HG02678 (cell line): Measurements from ENCODE around the gene ACP6.
A peak's percentile ranks its signal among the peaks of the same experiment; 100 is the strongest.
"Not testable (repeated sequence)": the region's sequence is repeated elsewhere in the genome, so short reads cannot be mapped to it uniquely, and the experiment has no call there.

Experiments
- ATAC-seq: cut with Tn5 transposase; IDR thresholded peaks from one replicate; pipeline ENCODE4 v1.9.1; 2021; ENCODE audit warnings: mild to moderate bottlenecking, moderate library complexity; ENCODE audit not compliant: unreplicated experiment

Gene ACP6

GRCh38 chr1:147624011-147624410 is 46.3 kb downstream of the ACP6 start:
- no peak for ATAC-seq

DNA sequence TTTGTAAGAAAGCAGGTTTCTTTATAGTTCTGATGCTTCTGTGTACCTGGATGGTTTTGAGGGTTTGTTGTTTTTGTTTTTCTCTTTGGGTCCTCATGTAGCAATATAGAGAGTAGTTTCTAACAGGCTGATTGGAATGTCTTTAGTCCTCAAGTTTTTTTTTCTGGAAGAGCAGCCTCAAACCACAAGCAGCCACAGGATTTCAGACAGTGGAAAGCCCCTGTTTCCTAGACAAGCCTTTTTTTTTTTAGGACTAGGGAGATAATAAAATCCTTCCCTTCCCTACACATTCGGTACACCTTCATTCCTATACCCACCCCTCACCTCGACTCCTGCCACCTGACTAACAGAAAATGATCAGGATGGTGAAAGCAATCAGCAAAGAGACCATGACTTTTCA is 47.6 kb downstream of the ACP6 start:
- ATAC-seq = no peak

DNA sequence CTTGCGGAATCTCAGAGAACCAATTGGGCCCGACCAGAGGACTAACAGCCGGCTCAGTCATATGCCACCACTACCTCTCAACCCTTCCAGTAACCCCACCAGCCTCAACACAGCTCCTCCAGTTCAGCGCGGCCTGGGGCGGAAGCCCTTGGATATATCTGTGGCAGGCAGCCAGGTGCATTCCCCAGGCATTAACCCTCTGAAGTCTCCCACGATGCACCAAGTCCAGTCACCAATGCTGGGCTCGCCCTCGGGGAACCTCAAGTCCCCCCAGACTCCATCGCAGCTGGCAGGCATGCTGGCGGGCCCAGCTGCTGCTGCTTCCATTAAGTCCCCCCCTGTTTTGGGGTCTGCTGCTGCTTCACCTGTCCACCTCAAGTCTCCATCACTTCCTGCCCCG is 49.8 kb downstream of the ACP6 start:
- ATAC-seq = no peak

GRCh38 chr1:147619741-147620140 is 50.6 kb downstream of the ACP6 start:
- ATAC-seq = no peak

DNA sequence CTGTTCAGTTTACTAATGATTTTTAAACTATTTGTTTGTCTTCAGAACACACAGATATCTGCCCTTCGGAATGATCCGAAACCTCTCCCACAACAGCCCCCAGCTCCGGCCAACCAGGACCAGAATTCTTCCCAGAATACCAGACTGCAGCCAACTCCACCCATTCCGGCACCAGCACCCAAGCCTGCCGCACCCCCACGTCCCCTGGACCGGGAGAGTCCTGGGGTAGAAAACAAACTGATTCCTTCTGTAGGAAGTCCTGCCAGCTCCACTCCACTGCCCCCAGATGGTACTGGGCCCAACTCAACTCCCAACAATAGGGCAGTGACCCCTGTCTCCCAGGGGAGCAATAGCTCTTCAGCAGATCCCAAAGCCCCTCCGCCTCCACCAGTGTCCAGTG is 51.6 kb downstream of the ACP6 start:
- ATAC-seq = no peak

DNA sequence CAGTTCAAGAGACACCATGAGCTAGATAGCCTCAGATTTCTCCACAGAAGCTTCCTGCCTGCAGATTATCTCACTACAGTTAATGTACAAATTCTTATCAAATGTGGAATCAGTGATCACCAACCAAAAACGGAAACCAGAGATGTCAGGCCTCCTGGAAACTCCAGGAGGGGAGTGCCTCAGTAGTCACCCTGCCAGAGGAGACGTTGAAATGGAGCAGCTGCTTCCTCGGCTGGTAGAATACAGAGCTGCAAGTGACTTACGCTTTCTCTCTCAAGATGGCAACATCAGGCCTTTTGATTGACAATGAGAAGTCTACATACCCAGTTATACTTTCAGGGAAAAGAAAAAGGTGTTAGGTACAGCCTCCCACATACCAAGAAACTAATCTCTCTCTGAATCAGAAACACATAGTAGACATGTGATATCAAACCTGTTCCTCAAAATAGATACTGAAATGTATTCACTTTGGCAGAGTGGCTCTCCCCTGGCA is 52.2 kb downstream of the ACP6 start:
- ATAC-seq = no peak

GRCh38 chr1:147614966-147615365 is 55.4 kb downstream of the ACP6 start:
- ATAC-seq = not testable (repeated sequence)

- no peak for ATAC-seq
Observed at GRCh38 chr1:147613506-147613905, 56.8 kb downstream of the ACP6 start.

DNA sequence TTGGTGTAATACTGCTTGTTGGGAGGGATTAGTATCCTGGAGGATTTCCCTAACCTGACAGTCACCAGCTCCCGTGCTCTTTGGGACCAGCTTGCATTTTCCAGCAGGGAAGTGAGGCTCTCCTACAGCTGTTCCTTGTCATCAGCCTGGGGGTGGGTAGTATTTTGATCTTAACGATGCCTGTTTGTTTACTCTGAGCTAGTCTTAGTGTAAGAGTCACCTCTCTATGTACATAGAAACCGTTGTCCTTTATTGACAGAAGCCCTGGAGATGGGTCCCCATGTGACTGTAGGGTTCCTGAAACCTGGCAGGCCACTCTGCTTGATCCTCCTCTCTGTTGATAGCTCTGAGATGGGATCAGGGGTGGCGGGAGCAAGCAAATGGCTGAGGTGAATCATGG is 58.0 kb downstream of the ACP6 start:
- no peak for ATAC-seq

DNA sequence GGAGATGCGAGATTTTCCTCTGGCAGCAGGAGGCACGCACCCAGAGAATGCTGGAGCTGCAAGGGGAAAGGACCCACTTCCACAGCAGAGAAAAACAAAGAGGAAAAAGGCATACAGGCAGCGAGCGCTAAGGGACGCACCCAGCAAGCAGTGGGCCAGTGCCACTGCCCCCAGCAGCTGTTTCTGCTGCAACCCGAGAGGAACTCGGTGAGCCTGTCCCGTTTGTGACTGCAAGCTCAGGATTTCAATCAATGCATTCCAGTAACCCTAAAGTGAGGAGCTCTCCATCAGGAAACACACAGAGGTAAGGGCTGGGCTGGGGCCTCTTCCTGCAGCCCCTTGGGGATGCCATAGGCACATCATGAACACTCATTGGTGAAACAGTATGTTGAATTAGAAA is 58.7 kb downstream of the ACP6 start:
- no peak for ATAC-seq

GRCh38 chr1:147611021-147611426 is 59.3 kb downstream of the ACP6 start:
- peak; percentile 90 for ATAC-seq

- ATAC-seq = no peak
Observed at GRCh38 chr1:147609358-147609757, 61.0 kb downstream of the ACP6 start.

- ATAC-seq = no peak
Observed at GRCh38 chr1:147608596-147608995, 61.7 kb downstream of the ACP6 start.

DNA sequence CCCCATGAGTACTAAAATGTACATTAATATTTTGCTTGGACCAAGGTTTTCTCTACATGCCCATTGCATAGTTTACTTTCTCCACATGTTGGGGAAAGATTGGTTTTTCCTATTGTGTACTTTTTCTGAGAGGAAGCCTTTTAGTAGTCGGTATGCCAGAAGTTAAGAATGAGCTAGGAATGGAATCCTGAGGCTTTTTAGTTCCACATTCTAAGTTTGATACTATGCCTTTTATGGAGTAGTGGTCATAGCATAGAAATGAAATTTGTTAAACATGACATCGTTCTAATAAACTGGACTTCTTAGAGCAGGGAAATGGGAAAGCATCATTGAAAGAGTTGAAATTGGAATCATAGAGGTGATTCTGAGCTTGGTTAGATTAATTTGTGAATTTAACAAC is 64.7 kb downstream of the ACP6 start:
- ATAC-seq = no peak

- no peak for ATAC-seq
Observed at GRCh38 chr1:147603986-147604385, 66.3 kb downstream of the ACP6 start.

DNA sequence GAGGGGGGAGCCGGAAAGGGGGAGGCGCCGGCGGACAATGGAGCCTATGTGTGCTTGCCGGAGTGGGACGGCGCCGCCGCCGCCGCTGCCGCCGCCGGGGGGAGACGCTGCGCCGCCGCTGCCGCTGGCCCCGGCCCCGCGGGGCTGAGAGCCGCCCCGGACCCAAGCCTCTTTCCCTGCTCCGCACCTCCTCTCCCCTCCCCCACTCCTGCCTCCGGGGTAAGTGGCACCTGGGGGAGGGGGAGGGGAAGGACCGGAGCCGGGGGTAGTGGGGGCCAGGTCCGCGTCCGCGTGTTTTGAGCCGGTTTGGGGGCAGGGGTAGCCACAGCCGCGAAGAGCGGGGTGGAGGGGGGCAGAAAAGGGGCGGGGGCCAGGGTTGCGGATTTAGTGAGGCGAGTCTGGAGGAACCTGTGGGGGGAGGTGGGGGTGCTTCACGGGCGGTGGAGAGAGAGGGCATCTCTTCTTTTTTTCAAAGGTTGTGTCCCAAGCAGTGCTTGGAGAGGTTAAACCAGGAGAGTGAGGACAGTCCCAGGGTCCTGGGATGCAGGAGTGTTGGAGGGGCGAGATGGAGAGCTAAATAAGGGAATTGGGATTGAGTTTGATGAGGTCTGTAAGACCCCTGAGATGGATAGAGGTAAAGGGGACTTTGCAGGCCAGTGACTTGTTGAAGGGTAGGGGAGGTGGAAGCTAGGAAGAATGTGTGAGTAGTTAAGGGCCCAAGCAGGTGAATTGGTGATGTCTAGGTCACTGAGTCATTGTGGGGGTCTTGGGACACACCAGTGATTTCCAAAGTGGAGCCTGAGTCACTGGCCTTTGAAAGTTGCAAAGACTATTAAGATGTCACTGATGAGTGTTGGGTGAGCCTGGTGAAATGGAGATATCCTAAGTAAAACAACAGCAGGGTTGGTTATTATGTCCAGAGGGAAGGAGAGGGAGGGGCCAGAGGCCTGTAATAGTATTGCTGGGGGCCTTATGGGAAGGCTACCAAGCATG is 69.9 kb downstream of the ACP6 start:
- ATAC-seq = no peak

- peak; percentile 81 for ATAC-seq
Observed at GRCh38 chr1:147599362-147600118, 70.8 kb downstream of the ACP6 start.

DNA sequence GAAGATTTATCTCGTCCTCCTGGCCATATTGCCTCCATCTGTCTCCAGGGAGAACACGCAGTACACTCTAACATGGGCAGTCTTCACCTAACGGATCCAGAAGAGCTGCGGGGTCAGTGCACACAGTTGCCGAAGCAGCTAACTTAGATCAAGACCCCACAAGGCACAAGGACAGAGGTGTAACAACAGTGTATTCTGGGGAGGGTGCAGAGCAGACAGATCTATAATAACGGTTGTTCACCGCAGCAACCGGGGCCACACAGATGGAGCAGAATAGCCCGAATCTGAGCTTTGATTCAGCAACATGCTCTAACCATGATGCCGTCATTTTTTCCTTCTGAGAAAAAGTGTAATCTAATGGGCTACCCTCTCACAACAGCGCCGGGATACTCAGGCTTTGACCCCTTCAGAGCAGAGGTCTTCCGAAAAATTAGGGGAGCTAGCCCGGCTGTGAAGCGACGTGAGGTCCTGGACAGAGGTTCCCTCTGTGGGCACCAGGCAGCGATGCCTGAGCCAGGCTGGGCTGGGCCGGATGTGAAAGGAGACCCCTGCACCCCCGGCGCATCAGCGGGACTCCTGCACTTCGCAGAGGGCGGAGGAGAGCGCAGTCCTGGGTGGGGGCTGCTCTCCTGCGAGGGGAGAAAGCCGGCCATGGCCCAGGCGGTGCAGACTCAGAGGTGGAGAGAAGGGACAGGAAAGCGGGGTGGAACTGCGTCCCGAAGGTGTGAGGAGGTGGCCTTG is 71.5 kb downstream of the ACP6 start:
- ATAC-seq = peak; percentile 12

DNA sequence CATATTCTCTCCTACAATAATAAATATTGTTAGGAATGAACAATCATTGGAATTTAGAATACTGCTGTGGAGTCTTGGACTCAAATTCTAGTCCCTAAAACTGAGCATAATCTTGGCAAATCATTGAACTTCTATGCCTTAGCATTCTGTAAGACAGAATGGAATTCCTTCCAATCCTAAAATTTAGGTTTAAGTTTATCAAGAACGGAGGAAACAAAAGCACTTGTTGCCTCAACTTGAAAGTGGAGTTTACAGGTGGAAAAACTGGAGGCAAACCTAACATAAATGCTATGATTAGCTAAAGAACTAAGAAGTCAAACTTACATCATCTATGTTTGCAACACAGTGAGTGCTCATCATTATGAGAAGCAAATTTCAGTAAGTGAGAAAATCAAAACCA is 73.3 kb downstream of the ACP6 start:
- ATAC-seq = no peak
